ENCODE measurements around the gene KRT33B. TPM values are rescaled to one million over a fixed set of nuclear protein-coding genes. Genes with fewer than 3 reads are reported as not detected.

The KRT33B gene
- total and polyA plus RNA-seq, 2 of the 13 experiments (the other 11 are each of a cell fraction or from before 2014, with no cell fraction given): not detected

- TF ChIP-seq MEF2D (CRISPR knock-in tag; IDR thresholded peaks at IDR 0.05): no peak
- TF ChIP-seq IRF2 (CRISPR knock-in tag; IDR thresholded peaks at IDR 0.05): 0 out of 2 replicates have a peak, but pooled peaks have one; percentile 32
- no peak for TF ChIP-seq ZNF567 (CRISPR knock-in tag; IDR thresholded peaks at IDR 0.05; ENCODE audit: borderline replicate concordance)
- no peak for TF ChIP-seq TOPORS (CRISPR knock-in tag; IDR thresholded peaks at IDR 0.05)
- TF ChIP-seq ZNF674 (CRISPR knock-in tag; IDR thresholded peaks at IDR 0.05; ENCODE audit: low read depth): no peak
- no peak for TF ChIP-seq PPARG (CRISPR knock-in tag; conservative IDR thresholded peaks at IDR 0.05)
- TF ChIP-seq XRCC5 (optimal IDR thresholded peaks at IDR 0.05; ENCODE audit: low read length): no peak
- no peak for TF ChIP-seq ZNF547 (CRISPR knock-in tag; IDR thresholded peaks at IDR 0.05)
- no peak for TF ChIP-seq ZNF737 (CRISPR knock-in tag; IDR thresholded peaks at IDR 0.05; ENCODE audit: borderline replicate concordance)
- TF ChIP-seq ZNF354B (CRISPR knock-in tag; IDR thresholded peaks at IDR 0.05): no peak
- no peak for TF ChIP-seq HCFC1 (IDR thresholded peaks at IDR 0.05; ENCODE audit: low read depth, low read length)
- TF ChIP-seq CTCF (CRISPR knock-in tag; IDR thresholded peaks at IDR 0.05): peak; percentile 96
- no peak for TF ChIP-seq ZNF18 (CRISPR knock-in tag; IDR thresholded peaks at IDR 0.05; ENCODE audit: insufficient replicate concordance)
- TF ChIP-seq ZSCAN25 (CRISPR knock-in tag; IDR thresholded peaks at IDR 0.05): no peak
- no peak for TF ChIP-seq TAF1 (CRISPR knock-in tag; IDR thresholded peaks at IDR 0.05)
- no peak for TF ChIP-seq ZNF747 (CRISPR knock-in tag; IDR thresholded peaks at IDR 0.05; ENCODE audit: borderline replicate concordance)
- no peak for TF ChIP-seq ZNF704 (CRISPR knock-in tag; IDR thresholded peaks at IDR 0.05; ENCODE audit: borderline replicate concordance)
- no peak for TF ChIP-seq GPBP1L1 (CRISPR knock-in tag; IDR thresholded peaks at IDR 0.05)
- TF ChIP-seq ZBTB3 (CRISPR knock-in tag; IDR thresholded peaks at IDR 0.05; ENCODE audit: borderline replicate concordance, low read depth): no peak
- no peak for TF ChIP-seq EEA1 (CRISPR knock-in tag; IDR thresholded peaks at IDR 0.05; ENCODE audit: borderline replicate concordance)
Measured at GRCh38 chr17:41329279-41329948, 40.2 kb downstream of the KRT33B start (continued).
